Ascending aorta (tissue), 2 donors: ENCODE data around the gene JAK1. TPM values are rescaled to one million over a fixed set of nuclear protein-coding genes. Genes with fewer than 3 reads are reported as not detected.
A peak's percentile ranks its signal among the peaks of the same experiment; 100 is the strongest.
"Not testable (repeated sequence)": the region's sequence is repeated elsewhere in the genome, so short reads cannot be mapped to it uniquely, and the experiment has no call there.

ENCODE experiments used
- DNase-seq, 2 donors: peaks; one replicate each; pipeline ENCODE4 v3.0.0-alpha.2; 2019; ENCODE audit warnings: low spot score in 2 of 2
- H3K27ac ChIP-seq, 2 donors: fragments of 200-600 bp; sonication (generic); one replicate each; pipeline ENCODE4 v1.5.1; 2016 to 2017; ENCODE audit warnings: mild to moderate bottlenecking in 1 of 2
- H3K27me3 ChIP-seq: fragments of 200-600 bp; sonication (generic); one replicate; pipeline ENCODE4 v1.5.1; 2017
- H3K36me3 ChIP-seq, 2 donors: fragments of 200-600 bp; sonication (generic); one replicate each; pipeline ENCODE4 v1.5.1; 2016
- H3K4me1 ChIP-seq, 2 donors: fragments of 200-600 bp; sonication (generic); one replicate each; pipeline ENCODE4 v1.5.1; 2016 to 2017; ENCODE audit warnings: mild to moderate bottlenecking in 1 of 2
- H3K4me3 ChIP-seq, 2 donors: fragments of 200-600 bp; sonication (generic); one replicate each; pipeline ENCODE4 v1.5.1; 2016 to 2017; ENCODE audit warnings: mild to moderate bottlenecking in 1 of 2
- H3K9me3 ChIP-seq, 2 donors: fragments of 200-600 bp; sonication (generic); one replicate each; pipeline ENCODE4 v1.5.1; 2016
- intact Hi-C: fragments of 100-400 bp; cut with DNase I; formaldehyde crosslinking; loops from one replicate; pipeline ENCODE4 v1.15.1; 2023
- total RNA-seq: library from RNA; depleted of rRNA; stranded (reverse); fragments of >200 nt; gene quantifications from one replicate; pipeline ENCODE4 v1.1.0, GENCODE V29; 2016
- TF ChIP-seq, protein P1 (sequence below), 3 experiments: fragments of 200-600 bp in 2 of 3; fragments of 450-650 bp in 1 of 3; sonication (generic) in 2 of 3; IDR thresholded peaks; one replicate each; pipeline ENCODE4 v1.5.1; 2016 to 2019; ENCODE audit warnings: antibody characterized with exemption in 3 of 3, mild to moderate bottlenecking in 1 of 3, moderate library complexity in 1 of 3

Gene JAK1
- total RNA-seq, 1 donor from 2014 or later, result 53.5 TPM

DNA sequence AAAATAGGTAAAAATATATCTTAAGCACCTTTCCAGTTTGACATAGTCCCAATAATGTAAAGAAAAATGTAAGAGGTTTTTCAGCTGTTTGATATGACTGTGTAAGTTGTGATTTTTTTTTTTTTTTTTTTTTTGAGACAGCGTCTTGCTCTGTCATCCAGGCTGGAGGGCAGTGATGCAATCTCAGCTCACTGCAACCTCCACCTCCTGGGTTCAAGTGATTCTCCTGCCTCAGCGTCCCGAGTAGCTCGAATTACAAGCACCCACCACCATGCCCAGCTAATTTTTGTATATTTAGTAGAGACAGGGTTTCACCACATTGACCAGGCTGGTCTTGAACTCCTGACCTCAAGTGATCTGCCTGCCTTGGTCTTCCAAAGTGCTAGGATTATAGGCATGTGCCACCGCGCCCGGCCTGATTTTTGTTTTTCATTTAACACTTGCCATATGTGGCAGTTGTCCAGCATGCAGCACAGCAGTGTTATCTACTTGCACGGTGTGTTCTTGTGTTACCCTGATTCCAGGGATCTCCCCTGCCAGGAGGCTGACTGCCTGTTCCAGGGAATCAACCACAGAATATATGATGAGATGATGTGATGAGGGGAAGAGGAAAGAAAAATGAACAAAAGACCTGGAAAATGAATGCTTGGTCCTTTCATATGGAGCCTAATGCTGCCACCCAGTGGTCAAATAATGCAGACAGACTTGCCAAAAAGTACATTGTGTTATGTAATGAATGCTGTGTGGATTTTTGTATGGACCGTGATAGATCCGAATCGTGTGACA, 142.5 kb downstream of the JAK1 start:
- Histone ChIP-seq H3K27me3 (no peaks in the 10 kb centered on the region), H3K27ac (no peak overlapping the region), H3K4me1 (no peaks in the 10 kb centered on the region), H3K9me3 (no peaks in the 10 kb centered on the region), H3K36me3 (no peaks in the 10 kb centered on the region), H3K4me3 (no peak overlapping the region)
- TF ChIP-seq, protein P1, sequence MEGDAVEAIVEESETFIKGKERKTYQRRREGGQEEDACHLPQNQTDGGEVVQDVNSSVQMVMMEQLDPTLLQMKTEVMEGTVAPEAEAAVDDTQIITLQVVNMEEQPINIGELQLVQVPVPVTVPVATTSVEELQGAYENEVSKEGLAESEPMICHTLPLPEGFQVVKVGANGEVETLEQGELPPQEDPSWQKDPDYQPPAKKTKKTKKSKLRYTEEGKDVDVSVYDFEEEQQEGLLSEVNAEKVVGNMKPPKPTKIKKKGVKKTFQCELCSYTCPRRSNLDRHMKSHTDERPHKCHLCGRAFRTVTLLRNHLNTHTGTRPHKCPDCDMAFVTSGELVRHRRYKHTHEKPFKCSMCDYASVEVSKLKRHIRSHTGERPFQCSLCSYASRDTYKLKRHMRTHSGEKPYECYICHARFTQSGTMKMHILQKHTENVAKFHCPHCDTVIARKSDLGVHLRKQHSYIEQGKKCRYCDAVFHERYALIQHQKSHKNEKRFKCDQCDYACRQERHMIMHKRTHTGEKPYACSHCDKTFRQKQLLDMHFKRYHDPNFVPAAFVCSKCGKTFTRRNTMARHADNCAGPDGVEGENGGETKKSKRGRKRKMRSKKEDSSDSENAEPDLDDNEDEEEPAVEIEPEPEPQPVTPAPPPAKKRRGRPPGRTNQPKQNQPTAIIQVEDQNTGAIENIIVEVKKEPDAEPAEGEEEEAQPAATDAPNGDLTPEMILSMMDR (IDR thresholded peaks at IDR 0.05), result peak; percentile 69 to 79 (median 78)
- intact Hi-C loops, result loop anchor here (1.0 to 5.0 kb wide), 4 partner anchors 79 to 555 kb away; partner anchors contain the start of gene RAVER2
- peak in 1 of 2 donors; percentile 80 for DNase-seq

GRCh38 chr1:64822621-64823020, 143.7 kb downstream of the JAK1 start:
- Histone ChIP-seq H3K4me3 (no peak overlapping the region), H3K36me3 (no peaks in the 10 kb centered on the region), H3K9me3 (no peaks in the 10 kb centered on the region), H3K27me3 (no peaks in the 10 kb centered on the region), H3K27ac (no peak overlapping the region), H3K4me1 (no peaks in the 10 kb centered on the region)
- TF ChIP-seq, protein P1 (IDR thresholded peaks at IDR 0.05), result no peak
- DNase-seq, result no peak
- intact Hi-C loops, result loop anchor here (5.0 kb wide), 1 partner anchor 345 kb away; no protein-coding TSS in a partner anchor

GRCh38 chr1:64820572-64820971, 145.8 kb downstream of the JAK1 start:
- not testable (repeated sequence) for H3K9me3 ChIP-seq, H3K4me1 ChIP-seq, H3K4me3 ChIP-seq, DNase-seq, H3K27me3 ChIP-seq, H3K27ac ChIP-seq
- peaks cover 0 to 10% of the 10 kb centered on the region in 2 donors for H3K36me3 ChIP-seq
- intact Hi-C loops, result loop anchor here (5.0 kb wide), 1 partner anchor 343 kb away; no protein-coding TSS in a partner anchor

- intact Hi-C loops, DNase-seq, H3K27ac ChIP-seq, H3K27me3 ChIP-seq, H3K4me3 ChIP-seq, H3K4me1 ChIP-seq, H3K9me3 ChIP-seq: not testable (repeated sequence)
- H3K36me3 ChIP-seq, result peaks cover 3 to 20% of the 10 kb centered on the region in 2 donors
These were observed 149.0 kb downstream of the JAK1 start for GRCh38 chr1:64817364-64817763.

GRCh38 chr1:64814427-64814826, 151.9 kb downstream of the JAK1 start:
- Histone ChIP-seq H3K27me3 (no peaks in the 10 kb centered on the region), H3K36me3 (peaks cover 3 to 20% of the 10 kb centered on the region in 2 donors), H3K27ac (no peak overlapping the region), H3K4me1 (no peaks in the 10 kb centered on the region), H3K9me3 (no peaks in the 10 kb centered on the region), H3K4me3 (no peak overlapping the region)
- intact Hi-C loops, result no loop called here
- TF ChIP-seq, protein P1 (IDR thresholded peaks at IDR 0.05), result no peak
- no peak for DNase-seq

DNA sequence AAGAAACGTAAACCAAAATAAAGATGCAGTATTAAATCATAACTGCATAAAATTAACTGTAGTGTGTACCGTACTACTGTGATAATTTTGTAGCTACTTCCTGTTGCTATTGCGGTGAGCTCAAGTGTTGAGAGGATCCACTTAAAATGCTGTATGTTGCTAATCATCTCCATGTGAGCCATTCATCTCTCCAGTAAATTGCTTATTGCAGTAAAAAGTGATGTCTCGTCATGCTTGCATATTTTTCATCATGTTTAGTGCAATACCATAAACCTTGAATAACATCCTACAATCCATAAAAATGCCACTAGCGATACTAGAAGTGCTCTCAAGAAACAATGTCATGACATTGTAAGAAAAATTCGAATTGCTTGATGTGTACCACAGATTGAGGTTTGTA, 155.2 kb downstream of the JAK1 start:
- TF ChIP-seq, protein P1 (IDR thresholded peaks at IDR 0.05), result no peak
- intact Hi-C loops, result no loop called here
- H3K36me3 ChIP-seq, result peaks cover 3 to 15% of the 10 kb centered on the region in 2 donors
- H3K4me1 ChIP-seq, result peaks cover 0 to 5% of the 10 kb centered on the region in 2 donors
- no peak overlapping the region for H3K4me3 ChIP-seq
- no peak overlapping the region for H3K27ac ChIP-seq
- no peaks in the 10 kb centered on the region for H3K9me3 ChIP-seq
- no peaks in the 10 kb centered on the region for H3K27me3 ChIP-seq
- DNase-seq, result no peak
